Measurements from ENCODE around the gene DOK7.

DNA sequence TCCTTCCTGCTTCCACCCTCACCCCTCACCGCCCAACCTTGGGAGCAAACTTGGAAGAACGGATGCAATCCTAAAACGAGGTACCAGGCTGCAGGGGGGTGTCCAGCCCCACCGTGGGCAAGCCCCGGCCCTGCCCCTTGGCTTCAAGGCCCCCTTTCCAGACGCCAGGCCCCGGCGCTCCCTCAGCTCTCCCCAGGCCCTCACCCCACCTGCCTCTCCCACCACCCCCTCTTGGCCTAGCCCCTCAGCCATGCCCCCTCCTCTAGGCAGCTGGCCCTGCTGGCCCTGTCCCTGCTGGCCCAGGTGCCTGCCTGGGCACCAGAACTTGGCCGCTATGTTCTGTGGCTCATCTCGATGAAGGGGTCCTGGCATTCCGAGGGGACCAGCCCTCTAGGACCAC is 35.3 kb downstream of the DOK7 start:
- TF ChIP-seq, protein P1, sequence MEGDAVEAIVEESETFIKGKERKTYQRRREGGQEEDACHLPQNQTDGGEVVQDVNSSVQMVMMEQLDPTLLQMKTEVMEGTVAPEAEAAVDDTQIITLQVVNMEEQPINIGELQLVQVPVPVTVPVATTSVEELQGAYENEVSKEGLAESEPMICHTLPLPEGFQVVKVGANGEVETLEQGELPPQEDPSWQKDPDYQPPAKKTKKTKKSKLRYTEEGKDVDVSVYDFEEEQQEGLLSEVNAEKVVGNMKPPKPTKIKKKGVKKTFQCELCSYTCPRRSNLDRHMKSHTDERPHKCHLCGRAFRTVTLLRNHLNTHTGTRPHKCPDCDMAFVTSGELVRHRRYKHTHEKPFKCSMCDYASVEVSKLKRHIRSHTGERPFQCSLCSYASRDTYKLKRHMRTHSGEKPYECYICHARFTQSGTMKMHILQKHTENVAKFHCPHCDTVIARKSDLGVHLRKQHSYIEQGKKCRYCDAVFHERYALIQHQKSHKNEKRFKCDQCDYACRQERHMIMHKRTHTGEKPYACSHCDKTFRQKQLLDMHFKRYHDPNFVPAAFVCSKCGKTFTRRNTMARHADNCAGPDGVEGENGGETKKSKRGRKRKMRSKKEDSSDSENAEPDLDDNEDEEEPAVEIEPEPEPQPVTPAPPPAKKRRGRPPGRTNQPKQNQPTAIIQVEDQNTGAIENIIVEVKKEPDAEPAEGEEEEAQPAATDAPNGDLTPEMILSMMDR (IDR thresholded peaks at IDR 0.05) = no peak
- no peak for TF ChIP-seq EP300 (IDR thresholded peaks at IDR 0.05)
